HepG2 (cell line): ENCODE measurements around the gene EBF4. TPM values are rescaled to one million over a fixed set of nuclear protein-coding genes. Genes with fewer than 3 reads are reported as not detected.

Experiments
- ATAC-seq: fragments of 200-7000 bp; cut with Tn5 transposase; 3 replicates; pipeline ENCODE4 v1.9.1; 2020; ENCODE audit warnings: mild to moderate bottlenecking, moderate library complexity
- BruUV-seq: library from RNA; stranded (reverse); fragments of 400-500 nt; replicated peaks from 2 replicates; lab custom pipeline; 2021; lab: Mats Ljungman, UMichigan
- CTCF ChIA-PET: fragments of 300-600 bp; formaldehyde crosslinking; extraction: SDS; loops from one replicate; lab custom pipeline; 2021; ENCODE audit warnings: low total read pairs, inconsistent platforms, low intra/inter-chr PET ratio; lab: Yijun Ruan, JAX
- POLR2A ChIA-PET: fragments of 350-600 bp; sonication (Branson Sonifier 250); formaldehyde crosslinking; loops from one replicate; lab custom pipeline; 2020; ENCODE audit warnings: antibody characterized with exemption, inconsistent platforms; lab: Yijun Ruan, JAX
- DNase-seq: peaks from one replicate; pipeline ENCODE4 v3.0.0-alpha.2; 2015; ENCODE audit warnings: low spot score
- FAIRE-seq: peaks from 3 replicates; lab custom pipeline; 2011; peaks lifted over from hg19 to GRCh38; lab: Jason Lieb, UNC
- H2AFZ ChIP-seq: one replicate; pipeline ENCODE4 v1.6.1; 2011; ENCODE audit warnings: low read length, inconsistent platforms
- H3K27ac ChIP-seq: fragments of 300-600 bp; 3 replicates; pipeline ENCODE4 v1.8.0; 2011; ENCODE audit warnings: mixed run types, mild to moderate bottlenecking, mixed read lengths, low read length, inconsistent platforms; ENCODE audit not compliant: insufficient read depth; ENCODE audit errors: extremely low read length
- H3K27me3 ChIP-seq, 2 experiments: fragments of 200-600 bp in 1 of 2; 2 replicates in 1 of 2; 3 replicates in 1 of 2; pipeline versions ENCODE4 v1.6.0 to v1.8.0; 2011; ENCODE audit warnings: low read length in 2 of 2, mild to moderate bottlenecking in 2 of 2, moderate library complexity in 2 of 2, inconsistent platforms in 1 of 2; ENCODE audit not compliant: insufficient read depth in 2 of 2, control insufficient read depth in 1 of 2
- H3K36me3 ChIP-seq, 2 experiments: fragments of 200-600 bp in 1 of 2; replicated peaks in 1 of 2; 2 replicates in 1 of 2; 3 replicates in 1 of 2; pipeline versions ENCODE4 v1.5.1 to v1.8.0; 2011; ENCODE audit warnings: low read length in 2 of 2, inconsistent platforms in 1 of 2; ENCODE audit not compliant: insufficient read depth in 2 of 2, control insufficient read depth in 1 of 2
- H3K4me1 ChIP-seq: 2 replicates; pipeline ENCODE4 v1.5.1; 2012; ENCODE audit warnings: low read length, inconsistent platforms; ENCODE audit not compliant: insufficient read depth
- H3K4me2 ChIP-seq: 2 replicates; pipeline ENCODE4 v1.6.0; 2011; ENCODE audit warnings: low read depth, low read length, inconsistent platforms
- H3K4me3 ChIP-seq, 3 experiments: fragments of 200-600 bp in 1 of 3; sonication (generic), shearing (Covaris generic) in 1 of 3; replicated peaks in 1 of 3; 2 replicates each; pipeline ENCODE4 v1.5.1; 2011 to 2016; ENCODE audit warnings: low read length in 3 of 3, inconsistent platforms in 2 of 3, low read depth in 2 of 3, mild to moderate bottlenecking in 2 of 3, control low read depth in 1 of 3, mixed read lengths in 1 of 3; ENCODE audit not compliant: insufficient read depth in 1 of 3
- H3K79me2 ChIP-seq: one replicate; pipeline ENCODE4 v1.6.1; 2011; ENCODE audit warnings: low read length, inconsistent platforms; ENCODE audit not compliant: insufficient read depth
- H3K9ac ChIP-seq: 2 replicates; pipeline ENCODE4 v1.6.0; 2011; ENCODE audit warnings: mild to moderate bottlenecking, low read depth, low read length, inconsistent platforms; ENCODE audit not compliant: insufficient read depth
- H3K9me3 ChIP-seq: 2 replicates; pipeline ENCODE4 v1.5.1; 2012; ENCODE audit warnings: mild to moderate bottlenecking, low read length
- H4K20me1 ChIP-seq: 2 replicates; pipeline ENCODE4 v1.6.0; 2011; ENCODE audit warnings: inconsistent platforms, mild to moderate bottlenecking, low read length, moderate library complexity; ENCODE audit not compliant: insufficient read depth
- ATF4 ChIP-seq, 2 experiments: fragments of 450-650 bp in 1 of 2; sonication (generic) in 1 of 2; formaldehyde crosslinking; IDR thresholded peaks; 2 replicates each; pipeline versions ENCODE4 v1.5.0 to v1.8.0; 2020 to 2022; ENCODE audit warnings: mild to moderate bottlenecking in 1 of 2, missing genetic modification reagents in 1 of 2
- ATF7-NPFF ChIP-seq: sonication (generic); formaldehyde crosslinking; IDR thresholded peaks from 2 replicates; pipeline ENCODE4 v1.8.1; 2023; ENCODE audit warnings: mild to moderate bottlenecking, low read depth, missing genetic modification reagents, moderate library complexity
- GLI4 ChIP-seq: sonication (generic); formaldehyde crosslinking; IDR thresholded peaks from 2 replicates; pipeline ENCODE4 v1.5.1; 2020; ENCODE audit warnings: missing genetic modification reagents, mild to moderate bottlenecking, moderate library complexity, borderline replicate concordance
- HNRNPL ChIP-seq: fragments of 200-400 bp; formaldehyde crosslinking; IDR thresholded peaks from 2 replicates; pipeline ENCODE4 v1.6.1; 2017; ENCODE audit warnings: mild to moderate bottlenecking, low read depth, low read length
- IKZF4 ChIP-seq: sonication (generic); formaldehyde crosslinking; IDR thresholded peaks from 2 replicates; pipeline ENCODE4 v1.5.1; 2020; ENCODE audit warnings: borderline replicate concordance, mild to moderate bottlenecking, low read depth, missing genetic modification reagents; ENCODE audit errors: not compliant biosample characterization
- MIER3 ChIP-seq: IDR thresholded peaks from 2 replicates; pipeline ENCODE4 v1.6.1; 2016; ENCODE audit warnings: missing compliant biosample characterization, borderline replicate concordance
- POLR2A ChIP-seq, 2 experiments: IDR thresholded peaks; 2 replicates each; pipeline ENCODE4 v1.6.1; 2011; ENCODE audit warnings: low read depth in 2 of 2, low read length in 2 of 2, mild to moderate bottlenecking in 1 of 2, moderate library complexity in 1 of 2; ENCODE audit not compliant: insufficient read depth in 1 of 2
- PTBP1 ChIP-seq: fragments of 200-400 bp; formaldehyde crosslinking; IDR thresholded peaks from 2 replicates; pipeline ENCODE4 v1.6.1; 2018; ENCODE audit warnings: low read length, low read depth; ENCODE audit not compliant: poor library complexity, severe bottlenecking
- RBFOX2 ChIP-seq: fragments of 200-400 bp; formaldehyde crosslinking; IDR thresholded peaks from 2 replicates; pipeline ENCODE4 v1.6.1; 2017; ENCODE audit warnings: low read depth, mild to moderate bottlenecking, low read length
- RBM22 ChIP-seq: fragments of 200-400 bp; formaldehyde crosslinking; optimal IDR thresholded peaks from 2 replicates; pipeline ENCODE3; 2017; ENCODE audit warnings: mild to moderate bottlenecking, low read length, moderate library complexity
- SKIL ChIP-seq: sonication (generic); formaldehyde crosslinking; IDR thresholded peaks from 2 replicates; pipeline ENCODE4 v1.8.0; 2022; ENCODE audit warnings: missing genetic modification reagents, mild to moderate bottlenecking, moderate library complexity, borderline replicate concordance
- TBX3 ChIP-seq: fragments of 450-650 bp; IDR thresholded peaks from 2 replicates; pipeline ENCODE4 v1.6.1; 2017; ENCODE audit warnings: antibody characterized with exemption, mild to moderate bottlenecking, inconsistent platforms, borderline replicate concordance
- TFDP1 ChIP-seq: IDR thresholded peaks from 2 replicates; pipeline ENCODE4 v1.6.1; 2016; ENCODE audit warnings: missing compliant biosample characterization, missing genetic modification reagents, borderline replicate concordance
- ZFY ChIP-seq: sonication (generic); formaldehyde crosslinking; IDR thresholded peaks from 2 replicates; pipeline ENCODE4 v1.4.0; 2020; ENCODE audit warnings: missing genetic modification reagents
- ZNF225 ChIP-seq: sonication (generic); formaldehyde crosslinking; IDR thresholded peaks from 2 replicates; pipeline ENCODE4 v1.4.0; 2020; ENCODE audit warnings: mild to moderate bottlenecking, missing genetic modification reagents
- ZNF543 ChIP-seq: sonication (generic); formaldehyde crosslinking; IDR thresholded peaks from 2 replicates; pipeline ENCODE4 v1.4.0; 2020; ENCODE audit warnings: mild to moderate bottlenecking, missing genetic modification reagents
- ZNF672 ChIP-seq: sonication (generic); formaldehyde crosslinking; IDR thresholded peaks from 2 replicates; pipeline ENCODE4 v1.8.1; 2022; ENCODE audit warnings: missing genetic modification reagents
- ZNF709 ChIP-seq: sonication (generic); formaldehyde crosslinking; IDR thresholded peaks from 2 replicates; pipeline ENCODE4 v1.5.0; 2020; ENCODE audit warnings: mild to moderate bottlenecking, missing genetic modification reagents
- ZNF737 ChIP-seq: sonication (generic); formaldehyde crosslinking; IDR thresholded peaks from 2 replicates; pipeline ENCODE4 v1.5.0; 2020; ENCODE audit warnings: missing genetic modification reagents, mild to moderate bottlenecking, borderline replicate concordance
- WGBS: methylation state at CpG from one replicate; pipeline ENCODE4 v1.1.6; 2017; ENCODE audit warnings: low lambda C conversion rate; 5-methylcytosine and 5-hydroxymethylcytosine counted together
- in situ Hi-C: cut with HindIII; loops from 2 replicates; pipeline ENCODE4 v1.10.0; 2017; ENCODE audit warnings: low pct_unique_long_range_greater_than_20kb; ENCODE audit not compliant: extremely low pct_ligation_motif_present
- intact Hi-C: fragments of 100-400 bp; cut with micrococcal nuclease; formaldehyde crosslinking; loops from one replicate; pipeline ENCODE4 v1.10.0; 2022; ENCODE audit not compliant: unreplicated experiment
- polyA plus RNA-seq, 8 experiments: library from polyadenylated mRNA; depleted of rRNA in 3 of 8; stranded (reverse) in 7 of 8; unstranded in 1 of 8; fragments of >200 nt; fragmentation: Illumina TruSeq in 4 of 8; extraction: Trizol in 4 of 8; gene quantifications; 2 replicates each; pipeline versions ENCODE4 v1.2.1 to v1.2.3, GENCODE V29; 2011 to 2016; ENCODE audit warnings: low read depth in 4 of 8, missing spikeins in 1 of 8, mixed read lengths in 1 of 8; ENCODE audit not compliant: insufficient read depth in 1 of 8
- total RNA-seq, 5 experiments: library from RNA; depleted of rRNA; stranded (reverse); fragments of >200 nt; fragmentation: Illumina TruSeq; extraction: Trizol; gene quantifications; 2 replicates each; pipeline ENCODE4 v1.2.3, GENCODE V29; 2016; ENCODE audit warnings: low read depth in 1 of 5

EBF4 gene
- total and polyA plus RNA-seq, 2 of the 13 experiments (the other 11 are each of a cell fraction or from before 2014, with no cell fraction given) = 0.84 to 2.2 TPM

- no peaks in the 10 kb centered on the region for H3K9me3 ChIP-seq
- no peak for FAIRE-seq
- H3K79me2 ChIP-seq = peaks cover 46% of the 10 kb centered on the region
- H3K4me3 ChIP-seq = 0 out of 6 replicates have a peak overlapping the region, but pooled peaks of 1 of the 3 experiments have one; percentile 97
- no peaks in the 10 kb centered on the region; a peak in 1 of 5 replicates for H3K27me3 ChIP-seq
- ATAC-seq = no peak
- H3K9ac ChIP-seq = no peak overlapping the region
- intact Hi-C loops = no loop called here
- no peak overlapping the region for H3K27ac ChIP-seq
- H4K20me1 ChIP-seq = peaks cover 58% of the 10 kb centered on the region
- no peak overlapping the region for H2AFZ ChIP-seq
- no TSS peak for BruUV-seq
- peaks cover 38% of the 10 kb centered on the region for H3K4me1 ChIP-seq
- peak overlapping the region; percentile 100 for H3K4me2 ChIP-seq
- in situ Hi-C loops = no loop called here
- ChIA-PET CTCF (no interaction called here), POLR2A (interaction anchor here (2.8 to 7.0 kb wide), 2 partner anchors 9 to 12 kb away, joined by 7 to 151 read pairs; partner anchors contain the start of gene IDH3B)
- H3K36me3 ChIP-seq = peaks cover 46 to 68% of the 10 kb centered on the region in 2 experiments
- DNase-seq = no peak
- 97% methylated on average over 17 of the region's 17 CpGs for WGBS
- 0 out of 4 replicates have a peak, but pooled peaks of 1 of the 2 experiments have one; percentile 22 for TF ChIP-seq ATF4 (CRISPR knock-in tag; IDR thresholded peaks at IDR 0.05)
- no peak for TF ChIP-seq GLI4 (CRISPR knock-in tag)
- no peak for TF ChIP-seq ZNF543
- peak; percentile 39 to 46; a peak in 3 of 4 replicates for TF ChIP-seq POLR2A (IDR thresholded peaks at IDR 0.05; ENCODE audit: insufficient read depth in 1 of 2, low read depth in 2 of 2, low read length in 2 of 2)
- peak; percentile 39 for TF ChIP-seq PTBP1
- peak; percentile 11; the same call in 1 of the 2 replicates for TF ChIP-seq ZFY (CRISPR knock-in tag)
- TF ChIP-seq IKZF4 = no peak
- 0 out of 2 replicates have a peak, but pooled peaks have one; percentile 10 for TF ChIP-seq TFDP1
- 0 out of 2 replicates have a peak, but pooled peaks have one; percentile 35 for TF ChIP-seq SKIL (CRISPR knock-in tag)
- peak; percentile 42; the same call in 1 of the 2 replicates for TF ChIP-seq HNRNPL
- no peak for TF ChIP-seq ZNF225
- TF ChIP-seq ZNF709 (CRISPR knock-in tag) = 0 out of 2 replicates have a peak, but pooled peaks have one; percentile 4
- no peak for TF ChIP-seq TBX3
- TF ChIP-seq ATF7-NPFF (CRISPR knock-in tag) = 0 out of 2 replicates have a peak, but pooled peaks have one; percentile 36
- TF ChIP-seq ZNF737 (CRISPR knock-in tag) = peak; percentile 15; the same call in 1 of the 2 replicates
- TF ChIP-seq ZNF672 (CRISPR knock-in tag) = no peak
- TF ChIP-seq MIER3 = no peak
- peak; percentile 71 for TF ChIP-seq RBFOX2
- TF ChIP-seq RBM22 = peak; percentile 40
Observed at GRCh38 chr20:2655331-2656116, 37.1 kb upstream of the EBF4 start.
